Measurements from ENCODE around the gene MEIS2. TPM values are rescaled to one million over a fixed set of nuclear protein-coding genes. Genes with fewer than 3 reads are reported as not detected.

MEIS2 gene
- total and polyA plus RNA-seq, 2 donors (not counting 3 experiments of a cell fraction or from before 2014, with no cell fraction given): 22.5 to 26.2 TPM

DNA sequence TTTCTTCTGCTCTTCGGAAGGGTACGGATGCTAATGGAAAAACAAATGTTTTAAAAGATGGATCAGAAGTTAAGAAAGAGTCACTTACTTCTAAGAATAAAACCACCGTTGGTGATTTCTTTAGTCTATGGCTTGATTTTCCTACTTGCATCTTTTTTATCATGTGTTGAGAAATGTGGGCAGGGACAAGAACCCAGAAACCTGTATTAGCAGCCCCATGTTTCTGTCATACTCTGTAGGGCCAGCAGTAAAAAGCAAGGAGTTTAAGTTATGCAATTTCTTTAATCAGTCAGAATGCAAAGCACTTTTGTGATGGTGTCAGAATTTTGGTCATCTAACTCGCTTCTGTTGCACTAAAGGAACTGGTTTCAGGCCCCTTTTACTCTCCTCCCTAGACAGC lies 150.0 kb downstream of the MEIS2 start:
- no peak for TF ChIP-seq JUN (IDR thresholded peaks at IDR 0.05; ENCODE audit: borderline replicate concordance, insufficient read depth, insufficient read length, low read depth)
- no peak for TF ChIP-seq GATA2 (IDR thresholded peaks at IDR 0.05; ENCODE audit: insufficient read depth, insufficient read length, low read depth, low read length)
- TF ChIP-seq, protein P1, sequence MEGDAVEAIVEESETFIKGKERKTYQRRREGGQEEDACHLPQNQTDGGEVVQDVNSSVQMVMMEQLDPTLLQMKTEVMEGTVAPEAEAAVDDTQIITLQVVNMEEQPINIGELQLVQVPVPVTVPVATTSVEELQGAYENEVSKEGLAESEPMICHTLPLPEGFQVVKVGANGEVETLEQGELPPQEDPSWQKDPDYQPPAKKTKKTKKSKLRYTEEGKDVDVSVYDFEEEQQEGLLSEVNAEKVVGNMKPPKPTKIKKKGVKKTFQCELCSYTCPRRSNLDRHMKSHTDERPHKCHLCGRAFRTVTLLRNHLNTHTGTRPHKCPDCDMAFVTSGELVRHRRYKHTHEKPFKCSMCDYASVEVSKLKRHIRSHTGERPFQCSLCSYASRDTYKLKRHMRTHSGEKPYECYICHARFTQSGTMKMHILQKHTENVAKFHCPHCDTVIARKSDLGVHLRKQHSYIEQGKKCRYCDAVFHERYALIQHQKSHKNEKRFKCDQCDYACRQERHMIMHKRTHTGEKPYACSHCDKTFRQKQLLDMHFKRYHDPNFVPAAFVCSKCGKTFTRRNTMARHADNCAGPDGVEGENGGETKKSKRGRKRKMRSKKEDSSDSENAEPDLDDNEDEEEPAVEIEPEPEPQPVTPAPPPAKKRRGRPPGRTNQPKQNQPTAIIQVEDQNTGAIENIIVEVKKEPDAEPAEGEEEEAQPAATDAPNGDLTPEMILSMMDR (IDR thresholded peaks at IDR 0.05; ENCODE audit: extremely low read depth in 1 of 2, insufficient read depth in 1 of 2, low read depth in 1 of 2, low read length in 2 of 2): no peak
- intact Hi-C loops (cut with micrococcal nuclease) (no loop called here), dilution Hi-C loops (cut with MboI; ENCODE audit: extremely low pct_ligation_motif_present, low sequenced_read_pairs) (no loop called here)
- Histone ChIP-seq H3K4me3 (replicated peaks in 1 of 3; ENCODE audit: insufficient read depth in 1 of 3, low read depth in 1 of 3, low read length in 3 of 3) (no peak overlapping the region), H4K20me1 (replicated peaks; ENCODE audit: control insufficient read depth, extremely low read depth, insufficient read depth, low read length) (no peaks in the 10 kb centered on the region), H3K4me2 (ENCODE audit: insufficient read depth, low read length) (no peak overlapping the region), H2AFZ (ENCODE audit: low read depth, low read length) (no peak overlapping the region), H3K36me3 (ENCODE audit: control insufficient read depth in 2 of 2, extremely low read depth in 1 of 2, insufficient read depth in 2 of 2, low read length in 2 of 2) (peaks cover 3% of the 10 kb centered on the region in 2 experiments), H3K9me3 (replicated peaks; ENCODE audit: control insufficient read depth, insufficient read depth, low read length) (no peaks in the 10 kb centered on the region), H3K9ac (replicated peaks; ENCODE audit: extremely low read depth, insufficient read depth, low read length) (no peak overlapping the region), H3K79me2 (ENCODE audit: control insufficient read depth, insufficient read depth, low read length) (no peaks in the 10 kb centered on the region), H3K9me1 (replicated peaks; ENCODE audit: control insufficient read depth, extremely low read depth, insufficient read depth, low read length) (no peaks in the 10 kb centered on the region), H3K27ac (ENCODE audit: insufficient read depth, low read depth, low read length) (no peak overlapping the region), H3K27me3 (ENCODE audit: control insufficient read depth in 2 of 2, insufficient read depth in 2 of 2, low read length in 2 of 2) (no peaks in the 10 kb centered on the region), H3K4me1 (ENCODE audit: control insufficient read depth, extremely low read depth, insufficient read depth, low read length) (no peaks in the 10 kb centered on the region)
- ChIA-PET POLR2A (no interaction called here), CTCF (no interaction called here)
- DNase-seq (ENCODE audit: low read depth, low spot score) (no peak), FAIRE-seq (no peak)
- BruUV-seq (replicated peaks): no TSS peak

DNA sequence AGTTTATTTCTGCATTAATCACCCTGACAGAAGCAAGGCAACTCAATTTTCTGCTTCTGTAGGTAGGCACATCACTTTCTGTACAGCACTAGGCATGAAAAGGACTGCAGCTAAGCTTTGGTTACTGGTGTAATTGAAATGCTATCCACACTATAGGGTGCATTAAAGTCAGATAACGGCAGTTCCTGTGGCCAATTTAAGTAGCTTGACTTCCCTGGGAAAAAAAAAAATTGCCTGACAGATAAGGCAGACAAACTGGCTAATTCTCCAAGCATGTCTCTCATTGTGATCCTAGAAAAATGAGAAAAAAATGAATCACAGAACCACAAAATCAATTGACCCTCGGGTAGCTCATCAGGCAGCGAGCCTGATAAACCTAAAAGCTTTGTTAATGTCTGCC lies 151.4 kb downstream of the MEIS2 start:
- no peak overlapping the region for H2AFZ ChIP-seq (ENCODE audit: low read depth, low read length)
- no peak overlapping the region for H3K9ac ChIP-seq (replicated peaks; ENCODE audit: extremely low read depth, insufficient read depth, low read length)
- intact Hi-C loops (cut with micrococcal nuclease) (no loop called here), dilution Hi-C loops (cut with MboI; ENCODE audit: extremely low pct_ligation_motif_present, low sequenced_read_pairs) (no loop called here)
- H3K4me1 ChIP-seq (ENCODE audit: control insufficient read depth, extremely low read depth, insufficient read depth, low read length): peaks cover 5% of the 10 kb centered on the region
- POLR2A ChIA-PET: no interaction called here
- DNase-seq (ENCODE audit: low read depth, low spot score) (no peak), FAIRE-seq (no peak)
- H3K36me3 ChIP-seq (ENCODE audit: control insufficient read depth in 2 of 2, extremely low read depth in 1 of 2, insufficient read depth in 2 of 2, low read length in 2 of 2): peaks cover 3% of the 10 kb centered on the region in 2 experiments
- no peaks in the 10 kb centered on the region for H3K27me3 ChIP-seq (ENCODE audit: control insufficient read depth in 2 of 2, insufficient read depth in 2 of 2, low read length in 2 of 2)
- no peaks in the 10 kb centered on the region for H3K79me2 ChIP-seq (ENCODE audit: control insufficient read depth, insufficient read depth, low read length)
- H3K9me1 ChIP-seq (replicated peaks; ENCODE audit: control insufficient read depth, extremely low read depth, insufficient read depth, low read length): no peaks in the 10 kb centered on the region
- BruUV-seq (replicated peaks): no TSS peak
- H3K27ac ChIP-seq (ENCODE audit: insufficient read depth, low read depth, low read length): no peak overlapping the region
- no peaks in the 10 kb centered on the region for H4K20me1 ChIP-seq (replicated peaks; ENCODE audit: control insufficient read depth, extremely low read depth, insufficient read depth, low read length)
- no peaks in the 10 kb centered on the region for H3K9me3 ChIP-seq (replicated peaks; ENCODE audit: control insufficient read depth, insufficient read depth, low read length)
- no peak overlapping the region for H3K4me3 ChIP-seq (replicated peaks in 1 of 3; ENCODE audit: insufficient read depth in 1 of 3, low read depth in 1 of 3, low read length in 3 of 3)
- TF ChIP-seq, protein P2, sequence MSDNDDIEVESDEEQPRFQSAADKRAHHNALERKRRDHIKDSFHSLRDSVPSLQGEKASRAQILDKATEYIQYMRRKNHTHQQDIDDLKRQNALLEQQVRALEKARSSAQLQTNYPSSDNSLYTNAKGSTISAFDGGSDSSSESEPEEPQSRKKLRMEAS (IDR thresholded peaks at IDR 0.05; ENCODE audit: insufficient read depth, insufficient read length): no peak
- TF ChIP-seq MYC (IDR thresholded peaks at IDR 0.05; ENCODE audit: low read depth, low read length): no peak
- TF ChIP-seq FOS (IDR thresholded peaks at IDR 0.05; ENCODE audit: borderline replicate concordance, insufficient read depth, low read length): no peak
- TF ChIP-seq, protein P1 (IDR thresholded peaks at IDR 0.05; ENCODE audit: extremely low read depth in 1 of 2, insufficient read depth in 1 of 2, low read depth in 1 of 2, low read length in 2 of 2): no peak
- no peak for TF ChIP-seq POLR2AphosphoS5 (IDR thresholded peaks at IDR 0.05; ENCODE audit: insufficient read depth, low read depth, low read length)
- no peak for TF ChIP-seq EZH2 (IDR thresholded peaks at IDR 0.05; ENCODE audit: borderline replicate concordance, low read depth, low read length, severe bottlenecking)
- TF ChIP-seq POLR2A (IDR thresholded peaks at IDR 0.05; ENCODE audit: low read depth, low read length): no peak
- no peak overlapping the region for H3K4me2 ChIP-seq (ENCODE audit: insufficient read depth, low read length)
- CTCF ChIA-PET: no interaction called here
